HG03045 (cell line): ENCODE data around the gene PLEKHA6.

ENCODE experiments used
- ATAC-seq: cut with Tn5 transposase; IDR thresholded peaks from one replicate; pipeline ENCODE4 v1.9.1; 2021; ENCODE audit warnings: mild to moderate bottlenecking, moderate library complexity; ENCODE audit not compliant: unreplicated experiment

Gene PLEKHA6

DNA sequence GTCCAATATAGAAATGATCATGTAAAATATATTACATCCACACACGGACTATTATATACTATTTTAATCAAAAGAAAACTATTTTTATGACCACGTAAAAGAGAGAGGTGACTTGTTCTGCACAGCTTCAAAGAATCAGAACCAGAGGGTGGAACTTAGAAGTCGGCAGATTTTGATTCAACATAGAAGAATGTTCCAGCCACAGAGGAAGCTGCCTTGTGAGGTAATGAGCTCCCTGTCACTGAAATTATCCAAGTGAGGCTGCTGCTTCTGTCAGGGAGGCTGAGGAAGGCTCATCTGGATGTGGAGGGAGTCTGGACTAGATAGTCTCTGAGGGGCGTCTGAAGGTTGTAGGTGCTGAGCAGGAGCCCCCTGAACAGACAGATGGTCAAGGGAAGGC lies 2.7 kb downstream of the PLEKHA6 start:
- ATAC-seq, result no peak

DNA sequence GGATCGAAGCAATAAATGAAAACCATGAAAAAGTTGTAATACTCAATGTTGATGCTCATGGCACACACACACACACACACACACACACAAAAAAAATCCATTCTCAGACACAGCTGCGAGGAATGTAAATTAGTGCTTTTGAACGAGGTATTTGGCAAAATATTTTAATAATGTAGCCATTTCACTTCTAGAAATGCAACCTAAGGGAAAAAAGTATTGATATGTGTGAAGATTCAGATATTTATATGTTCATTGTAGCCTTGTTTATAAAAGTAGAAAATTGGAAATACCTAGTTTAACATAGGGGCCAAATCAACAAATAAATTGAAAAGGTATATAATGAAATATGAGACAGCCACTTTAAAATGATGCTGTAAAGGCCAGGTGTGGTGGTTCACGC lies 3.8 kb downstream of the PLEKHA6 start:
- no peak for ATAC-seq

DNA sequence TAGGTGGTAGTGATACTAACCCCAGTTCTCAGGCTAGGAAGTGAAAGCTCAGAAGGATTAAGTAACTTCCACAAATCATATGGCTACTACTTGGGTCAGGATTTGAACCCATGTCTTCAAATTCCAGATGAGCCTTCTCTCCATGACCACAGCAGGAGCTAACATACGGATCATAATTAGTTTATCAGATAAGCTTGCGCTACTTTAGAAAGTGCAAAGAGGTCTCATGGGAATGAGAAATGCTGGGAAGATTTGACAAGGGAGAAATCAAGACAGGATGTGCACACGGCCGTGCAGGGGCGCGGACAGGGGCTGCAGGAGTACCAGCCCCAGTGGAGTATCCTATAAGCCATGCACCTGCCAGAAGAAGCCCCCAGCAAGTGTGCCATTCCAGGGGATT lies 5.2 kb downstream of the PLEKHA6 start:
- no peak for ATAC-seq

DNA sequence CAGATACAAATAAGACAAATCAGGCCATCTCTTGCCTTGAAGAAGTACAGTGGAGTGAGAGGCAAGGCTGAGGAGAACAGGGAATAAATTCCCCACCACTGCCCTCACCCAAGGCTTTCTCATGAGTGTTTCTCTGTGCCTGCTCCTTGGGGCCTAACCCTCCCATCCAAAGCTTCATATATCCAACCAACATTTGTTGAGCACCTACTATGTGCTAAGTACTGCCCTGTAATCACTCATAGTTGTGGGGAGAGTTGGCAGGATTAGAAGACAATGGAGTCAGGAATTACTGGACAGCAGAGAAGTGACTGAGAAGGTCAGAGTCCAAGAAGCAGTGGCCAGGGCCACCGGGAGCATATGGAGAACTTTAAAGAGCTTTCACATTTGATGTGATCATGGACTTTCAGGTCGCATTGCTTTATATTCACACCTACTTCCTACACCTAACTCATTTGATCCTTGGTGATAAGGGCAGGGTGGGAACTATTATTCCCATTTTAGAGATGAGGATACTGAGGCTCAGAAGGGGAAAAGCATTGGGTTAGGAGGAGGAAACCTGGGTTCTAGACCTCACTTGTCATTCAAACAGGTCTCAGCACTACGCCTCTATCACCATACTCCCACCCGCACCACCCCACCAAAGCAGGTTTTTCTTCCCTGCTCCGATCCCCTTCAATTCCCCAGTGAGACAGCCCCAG lies 6.4 kb downstream of the PLEKHA6 start:
- ATAC-seq, result no peak

DNA sequence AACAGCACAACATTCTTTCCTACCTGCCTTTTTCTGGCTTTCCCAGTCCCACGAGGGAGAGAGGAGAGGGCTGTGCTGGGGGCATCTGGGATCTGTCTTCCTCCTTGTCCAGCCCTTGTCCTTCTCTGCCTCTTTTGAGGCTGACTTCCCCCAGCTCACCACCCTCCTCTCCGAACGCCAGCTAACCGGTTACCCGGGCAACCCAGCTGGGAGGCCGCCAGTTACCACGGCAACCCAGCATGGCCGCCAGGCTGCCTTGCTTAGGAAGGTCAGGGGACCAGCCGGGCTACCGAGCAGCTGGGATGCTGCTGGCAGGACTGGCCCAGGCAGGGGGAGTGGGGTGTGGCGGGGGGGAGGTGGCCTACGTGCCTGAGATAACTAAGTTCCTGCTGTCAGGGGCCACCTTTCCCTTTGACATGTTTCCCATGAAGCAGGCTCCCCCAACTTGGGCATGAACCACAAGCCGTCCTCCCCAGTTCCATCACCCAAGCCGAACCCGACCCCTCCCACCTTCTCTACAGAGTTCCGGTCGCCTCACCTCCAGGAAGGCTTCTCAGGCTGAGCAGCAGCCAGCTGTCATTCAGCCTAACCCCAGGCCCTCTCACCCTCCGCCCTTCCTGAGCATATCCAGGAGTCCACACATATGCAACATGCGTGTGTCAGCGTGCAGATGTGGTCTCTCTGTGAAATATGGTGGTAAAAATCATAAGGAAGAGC lies 8.7 kb downstream of the PLEKHA6 start:
- no peak for ATAC-seq

DNA sequence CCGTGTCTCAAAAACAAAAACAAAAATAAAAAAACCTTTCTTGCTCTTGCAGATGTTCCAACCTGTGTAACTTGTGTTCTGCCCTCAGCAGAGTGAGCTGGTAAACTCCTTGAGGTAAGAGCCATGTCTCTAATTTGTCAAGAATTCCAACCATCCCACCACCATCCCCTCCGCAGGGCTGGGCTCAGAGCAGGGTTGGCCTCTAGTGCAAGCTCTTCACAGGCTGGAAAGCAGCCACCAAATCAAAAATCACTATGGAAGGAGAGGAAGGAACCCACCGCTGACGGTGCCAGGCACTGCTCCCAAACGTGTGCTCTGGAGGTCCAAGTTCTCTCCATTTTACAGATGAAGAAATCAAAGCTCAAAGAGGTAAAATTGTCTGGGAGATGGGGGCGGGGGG lies 9.4 kb downstream of the PLEKHA6 start:
- ATAC-seq, result no peak

DNA sequence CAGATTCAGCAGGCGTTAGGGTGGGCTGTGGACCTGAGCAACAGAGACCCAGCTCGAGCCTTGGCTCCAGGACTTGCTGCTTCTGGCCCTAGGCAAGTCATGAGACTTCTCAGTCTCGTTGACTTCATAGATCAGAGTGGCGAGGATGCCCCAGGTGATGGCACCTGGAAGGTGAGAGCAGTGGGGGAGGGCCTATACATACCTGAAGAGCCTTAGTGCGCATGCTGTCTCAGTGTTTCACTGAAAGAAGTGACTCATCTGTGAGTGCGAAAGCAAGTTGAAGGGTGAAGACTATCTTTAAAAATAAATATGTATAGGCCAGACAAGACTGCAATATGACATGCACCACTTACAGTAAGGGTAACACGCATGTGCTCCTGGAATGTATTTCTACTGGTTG lies 10.1 kb downstream of the PLEKHA6 start:
- no peak for ATAC-seq

DNA sequence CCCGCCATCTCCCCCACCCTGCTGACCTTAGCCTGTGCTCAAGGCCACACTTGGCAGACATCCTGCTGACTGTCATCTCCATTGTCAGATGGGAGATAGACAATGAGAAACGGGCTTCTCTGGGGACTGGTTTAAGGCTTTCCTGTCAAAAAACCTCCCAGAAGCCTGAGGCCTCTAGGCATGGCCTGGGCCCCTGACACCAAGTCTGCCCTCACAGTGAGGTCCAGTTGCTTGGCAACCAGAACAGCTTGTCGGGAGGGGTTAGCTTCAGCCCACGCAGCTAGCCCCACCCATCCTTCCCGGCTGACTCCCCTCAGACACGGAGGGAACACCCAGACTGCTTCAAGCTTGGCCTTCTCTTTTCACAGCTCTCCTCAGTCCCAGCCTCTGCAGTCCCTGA lies 11.0 kb downstream of the PLEKHA6 start:
- ATAC-seq, result no peak

DNA sequence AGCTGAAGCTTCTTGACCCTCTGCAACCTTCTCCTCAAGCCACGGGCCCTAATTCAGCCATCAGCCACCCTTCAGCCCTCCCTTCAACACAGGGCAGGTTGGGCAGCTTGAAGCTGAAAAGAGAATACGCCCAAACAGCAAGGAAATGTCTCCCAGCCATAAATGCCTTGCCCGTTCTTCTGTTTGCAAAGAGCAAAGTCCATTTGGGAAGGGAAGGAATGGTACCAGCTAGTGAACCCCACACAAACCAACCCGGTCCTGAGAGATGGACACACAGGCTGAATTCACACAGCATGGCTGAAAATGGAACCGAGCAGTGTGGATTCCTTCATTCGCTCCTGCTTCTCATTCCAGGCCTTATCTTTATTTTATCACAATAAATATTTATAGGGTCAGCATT lies 11.5 kb downstream of the PLEKHA6 start:
- ATAC-seq, result no peak

DNA sequence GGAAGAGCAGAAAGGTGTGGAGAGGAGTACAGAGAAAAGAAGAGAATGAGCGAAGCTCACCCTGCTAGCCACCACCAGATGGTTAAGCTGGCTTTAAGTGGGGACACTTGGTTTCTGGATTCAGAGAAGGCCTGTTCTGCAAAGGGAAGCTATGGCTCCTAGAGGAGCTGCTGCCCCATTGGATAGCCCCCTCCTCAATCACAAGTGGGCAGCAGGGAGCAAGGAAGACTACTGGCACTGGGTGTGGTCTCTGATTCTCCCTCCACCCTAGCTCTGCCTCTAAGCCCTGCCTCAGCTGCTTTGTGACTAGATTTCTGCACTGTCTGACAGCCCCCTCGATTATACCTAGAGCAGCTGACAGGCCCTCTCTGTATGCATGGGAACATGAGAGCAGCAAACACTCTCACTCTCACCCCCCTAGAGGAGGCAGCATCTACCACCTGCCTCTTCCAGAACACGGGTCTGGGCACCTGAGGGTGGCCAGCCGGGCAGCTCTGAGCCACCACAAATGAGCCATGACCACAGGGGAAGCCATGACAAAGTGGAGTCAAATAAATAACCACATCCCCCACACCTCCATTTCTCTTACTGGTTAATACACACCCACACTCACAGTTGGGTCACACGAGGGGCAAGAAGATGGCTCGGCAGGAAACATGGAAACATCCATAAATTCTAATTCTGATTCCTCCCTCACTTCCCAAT lies 13.6 kb downstream of the PLEKHA6 start:
- no peak for ATAC-seq

DNA sequence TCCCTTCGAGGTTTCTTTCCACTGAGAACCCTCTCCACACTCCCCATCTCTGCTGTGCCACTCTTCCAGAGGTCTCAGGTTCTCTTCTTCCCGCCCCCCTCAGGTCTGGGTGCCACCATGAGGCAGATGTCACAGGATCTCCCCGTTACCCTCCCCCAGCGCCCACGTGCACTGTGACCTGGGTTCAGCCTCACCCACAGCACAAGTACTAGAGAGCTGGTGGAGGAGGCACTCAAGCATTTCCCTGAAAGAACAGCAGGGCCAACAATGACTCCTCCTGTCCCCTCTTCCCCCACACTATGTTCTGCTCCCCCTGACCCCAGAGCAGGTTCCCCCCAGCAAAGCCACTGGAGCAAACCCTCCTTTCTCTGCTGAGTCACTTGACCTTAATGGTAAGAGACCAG lies 14.3 kb downstream of the PLEKHA6 start:
- ATAC-seq, result no peak

DNA sequence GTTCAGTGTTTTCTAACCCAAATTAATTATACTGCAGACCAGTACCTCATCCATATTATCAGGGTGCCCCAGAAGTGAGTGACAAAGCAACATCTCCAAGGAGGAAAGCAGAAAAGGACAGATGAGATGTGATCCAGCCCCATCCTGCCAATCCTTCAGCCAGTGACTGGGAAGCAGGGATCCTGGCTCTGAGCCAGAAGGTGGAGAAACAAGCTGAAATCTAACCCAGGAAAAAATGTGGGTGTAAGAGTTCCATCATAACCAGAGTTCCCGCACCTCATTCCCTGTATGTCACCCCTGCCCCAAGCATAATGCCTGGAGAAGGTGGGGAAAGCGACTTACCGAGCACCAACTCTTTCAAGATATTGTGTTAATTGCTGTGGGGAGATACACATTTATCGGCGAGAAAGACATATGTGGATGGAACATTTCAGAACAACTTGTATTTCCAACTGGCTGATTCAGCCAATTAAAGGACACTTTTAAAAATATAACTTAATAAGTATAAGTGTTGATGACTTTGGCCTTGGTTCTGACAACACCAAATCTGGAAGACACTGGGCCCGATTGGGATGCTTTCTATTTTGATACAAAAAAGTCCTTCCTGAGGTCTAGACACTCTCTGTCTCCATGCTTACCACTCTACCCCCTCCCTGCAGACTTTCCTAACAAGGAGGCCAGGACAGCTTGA lies 14.9 kb downstream of the PLEKHA6 start:
- ATAC-seq, result no peak

DNA sequence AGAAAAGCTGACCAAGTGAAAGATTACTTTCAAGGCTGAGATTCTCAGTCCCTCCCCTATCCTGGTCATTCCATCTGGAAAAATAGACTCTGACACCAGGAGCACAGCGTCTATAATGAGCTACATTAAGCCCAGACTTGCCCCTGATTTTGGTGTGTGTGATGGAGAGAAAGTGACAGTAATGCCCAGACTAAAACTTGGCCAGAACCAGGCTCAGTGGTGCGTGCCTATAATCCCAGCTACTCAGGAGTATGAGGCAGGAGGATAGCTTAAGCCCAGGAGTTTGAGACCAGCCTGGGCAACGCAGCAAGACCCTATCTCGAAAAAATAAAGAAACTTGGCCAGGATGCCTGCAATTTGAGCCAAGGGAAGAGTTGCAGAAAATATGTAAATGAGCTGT lies 15.9 kb downstream of the PLEKHA6 start:
- ATAC-seq, result no peak

DNA sequence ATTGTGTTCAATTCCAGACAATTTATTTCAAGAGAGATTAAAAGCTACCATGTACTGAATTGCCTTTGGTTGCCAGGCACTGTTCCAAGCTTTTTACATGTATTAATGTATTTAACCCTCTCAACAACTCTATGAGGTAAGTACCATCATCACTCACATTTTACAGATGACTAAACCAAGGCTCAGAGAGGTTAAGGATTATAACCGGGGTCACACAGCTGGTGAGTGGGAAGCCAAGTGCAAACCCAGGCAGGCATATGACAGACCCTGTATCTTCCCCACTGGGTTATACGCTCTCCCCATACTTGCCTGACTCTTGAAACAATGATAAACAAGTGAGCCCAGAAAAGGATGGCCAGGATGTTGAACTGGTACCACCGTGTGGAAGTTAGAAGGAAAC lies 16.5 kb downstream of the PLEKHA6 start:
- ATAC-seq, result no peak

DNA sequence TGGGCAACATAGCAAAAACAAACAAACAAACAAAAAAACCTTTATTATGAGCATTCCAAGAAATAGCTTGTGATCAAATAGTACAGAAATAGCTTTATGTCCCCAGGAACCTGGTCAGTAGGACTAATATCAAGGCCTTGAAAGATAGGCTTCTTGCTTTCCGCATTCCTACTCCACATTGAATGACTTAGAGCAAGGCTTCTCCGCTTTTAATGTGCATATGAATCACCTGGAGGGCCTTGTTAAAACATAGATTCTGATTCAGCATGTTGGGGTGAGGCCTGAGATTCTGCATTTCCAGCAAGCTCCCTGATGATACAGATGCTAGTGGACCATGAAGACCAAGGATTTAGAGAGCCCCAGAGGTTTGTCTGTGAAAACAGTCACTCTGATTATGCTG lies 17.4 kb downstream of the PLEKHA6 start:
- no peak for ATAC-seq

DNA sequence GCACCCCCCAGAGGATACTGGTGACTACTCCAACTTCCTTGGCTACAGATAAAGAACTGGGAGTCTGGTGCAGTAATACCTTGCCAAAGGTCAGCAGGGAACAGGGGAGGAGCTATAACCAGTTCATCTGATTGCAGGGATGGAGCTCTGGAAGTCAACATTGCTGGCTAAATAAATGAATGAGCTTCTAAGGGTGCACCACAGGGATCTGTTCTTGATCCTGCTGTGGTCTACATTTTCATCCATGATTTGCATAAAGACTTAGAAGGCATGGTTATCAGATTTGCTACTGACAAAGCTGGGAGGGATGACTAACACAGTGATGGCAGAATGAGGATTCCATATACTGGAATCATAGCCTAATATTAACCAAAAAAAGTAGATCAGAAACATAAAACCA lies 18.3 kb downstream of the PLEKHA6 start:
- ATAC-seq, result no peak

DNA sequence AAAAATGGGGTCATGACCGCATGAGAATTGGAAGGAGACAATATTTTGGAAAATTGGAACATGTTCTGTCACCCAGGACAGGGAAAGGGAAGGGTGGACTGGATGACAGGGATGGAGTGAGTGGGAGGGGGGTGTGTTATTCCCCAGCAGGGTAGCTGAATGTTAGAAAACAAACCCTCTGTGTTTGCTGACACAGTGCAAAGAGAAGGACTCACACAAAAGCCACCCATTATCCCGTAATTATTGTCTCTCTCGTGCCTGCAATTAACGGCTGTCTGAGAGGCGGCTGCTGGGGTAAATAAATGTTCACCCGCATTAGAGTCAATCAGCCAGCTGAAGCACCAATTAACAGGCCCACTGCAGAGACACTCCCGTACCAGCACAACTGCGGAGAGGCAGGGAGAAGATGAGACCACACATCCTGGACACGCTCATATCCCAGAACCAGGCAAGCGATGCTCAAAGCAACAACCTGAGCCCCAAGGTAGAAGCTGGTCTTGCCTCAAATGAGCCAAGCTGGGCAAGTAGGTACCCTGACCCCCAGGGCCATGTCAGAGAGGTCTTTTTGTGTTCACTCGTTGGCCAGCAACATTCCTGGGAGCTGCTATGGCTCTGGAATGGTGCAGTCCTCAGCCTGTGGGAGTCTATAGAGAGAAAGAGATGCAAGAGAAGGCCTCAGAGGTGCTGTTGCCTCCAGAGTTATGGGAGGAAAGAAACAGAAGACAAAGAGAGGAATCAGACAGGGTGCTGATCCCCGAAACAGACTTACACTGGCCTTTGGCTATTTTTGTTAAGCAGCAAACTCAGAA lies 19.4 kb downstream of the PLEKHA6 start:
- no peak for ATAC-seq

DNA sequence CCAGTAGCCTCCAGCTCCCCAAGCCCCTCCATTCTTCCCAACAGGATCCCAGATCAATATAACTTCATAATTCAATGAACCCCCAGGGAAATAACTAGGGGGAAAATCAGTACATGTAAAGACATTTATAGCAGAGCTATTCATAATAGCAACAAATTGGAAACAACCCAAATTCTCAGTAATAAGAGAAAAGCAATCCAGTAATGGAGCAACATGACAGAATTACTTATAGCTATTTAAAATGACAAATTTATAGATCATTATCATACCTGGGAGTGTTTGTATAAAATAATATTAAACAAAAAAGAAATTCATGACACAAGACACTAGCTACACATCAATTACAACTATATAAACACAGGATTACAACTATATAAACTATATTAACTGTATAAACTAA lies 20.2 kb downstream of the PLEKHA6 start:
- no peak for ATAC-seq

DNA sequence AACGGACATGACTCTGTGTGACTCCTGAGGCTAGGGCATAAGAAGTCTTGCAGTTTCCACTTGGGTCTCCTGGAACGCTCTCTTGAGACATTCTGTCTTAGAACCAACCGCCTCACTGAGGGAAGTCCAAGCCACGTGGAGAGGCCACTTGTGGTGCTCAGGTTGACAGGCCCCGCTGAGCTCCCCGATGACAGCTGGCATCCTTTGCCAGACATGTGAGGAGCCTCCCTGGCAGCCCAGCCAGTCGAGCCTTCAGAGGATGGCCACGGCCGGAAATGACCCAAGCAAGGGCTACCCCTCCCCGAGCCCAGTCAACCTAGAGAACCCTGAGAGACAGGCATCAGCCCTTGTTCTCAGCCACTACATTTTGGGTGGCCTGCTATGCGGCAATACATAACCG lies 20.7 kb downstream of the PLEKHA6 start:
- ATAC-seq, result no peak

DNA sequence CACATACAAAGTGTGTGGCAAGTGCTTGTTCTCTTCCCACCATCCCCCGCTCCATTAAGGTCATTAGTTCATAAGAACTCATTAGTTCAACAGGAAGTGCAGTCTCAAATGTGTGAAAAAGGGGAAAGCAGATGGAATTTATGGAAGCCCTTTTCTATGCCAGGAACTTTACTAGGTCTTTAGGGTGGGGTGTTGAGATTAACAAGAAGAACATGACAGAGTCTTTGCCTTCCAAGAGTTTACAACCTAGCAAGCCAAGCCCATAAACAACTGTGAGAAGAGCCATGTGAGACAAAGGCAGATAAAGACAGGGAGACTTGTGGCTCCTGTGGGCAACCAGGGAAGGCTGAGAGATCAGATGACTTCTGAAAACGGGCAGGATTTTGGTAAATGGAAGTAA lies 21.4 kb downstream of the PLEKHA6 start:
- no peak for ATAC-seq

DNA sequence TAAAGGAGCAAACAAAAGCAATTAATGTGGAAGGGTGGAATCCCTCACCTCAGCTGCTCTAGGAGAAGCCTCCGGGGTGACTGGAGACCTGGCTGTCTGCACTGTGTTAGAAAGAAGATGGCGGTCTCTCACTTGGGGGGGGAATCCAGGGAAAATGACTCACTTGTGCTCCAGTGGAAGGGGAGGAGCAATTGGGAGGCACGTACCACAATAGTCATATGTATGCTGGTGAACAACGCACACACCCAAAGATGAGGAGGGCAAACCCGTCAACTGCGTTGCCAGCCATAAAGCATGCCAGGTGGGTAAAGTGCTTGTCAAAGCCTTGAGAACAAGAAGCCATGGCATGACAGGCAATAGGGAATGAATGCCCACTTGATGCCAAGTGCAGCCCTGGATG lies 22.1 kb downstream of the PLEKHA6 start:
- ATAC-seq, result no peak
